LNCAP (cell line): ENCODE results near the gene TTLL12.

Experiments
- CTCF ChIP-seq: fragments of 450-650 bp; IDR thresholded peaks from 2 replicates; pipeline ENCODE4 v1.5.1; 2017; ENCODE audit warnings: mild to moderate bottlenecking

Gene TTLL12

GRCh38 chr22:43118953-43119458 is 67.9 kb downstream of the TTLL12 start:
- no peak for TF ChIP-seq CTCF

- no peak for TF ChIP-seq CTCF
Observed at GRCh38 chr22:43118024-43118849, 68.7 kb downstream of the TTLL12 start.

- no peak for TF ChIP-seq CTCF
Observed at GRCh38 chr22:43116932-43117331, 70.0 kb downstream of the TTLL12 start.
